GM18519 (cell line): ENCODE measurements around the gene TAF15.

Experiments
- ATAC-seq: cut with Tn5 transposase; IDR thresholded peaks from one replicate; pipeline ENCODE4 v1.9.1; 2021; ENCODE audit warnings: mild to moderate bottlenecking, moderate library complexity; ENCODE audit not compliant: unreplicated experiment, low FRiP score

Gene TAF15

GRCh38 chr17:35895636-35896587 is 86.6 kb downstream of the TAF15 start:
- no peak for ATAC-seq
